Cortex of kidney (tissue), 1 donor: ENCODE data around the gene DTNB.

Experiments used
- DNase-seq: peaks from one replicate; lab custom pipeline; 2025; lab: John Stamatoyannopoulos, UW

The DTNB gene

GRCh38 chr2:25454824-25455611, 218.4 kb downstream of the DTNB start:
- no peak for DNase-seq

GRCh38 chr2:25453199-25453905, 220.0 kb downstream of the DTNB start:
- no peak for DNase-seq

GRCh38 chr2:25448808-25449207, 224.6 kb downstream of the DTNB start:
- no peak for DNase-seq

DNA sequence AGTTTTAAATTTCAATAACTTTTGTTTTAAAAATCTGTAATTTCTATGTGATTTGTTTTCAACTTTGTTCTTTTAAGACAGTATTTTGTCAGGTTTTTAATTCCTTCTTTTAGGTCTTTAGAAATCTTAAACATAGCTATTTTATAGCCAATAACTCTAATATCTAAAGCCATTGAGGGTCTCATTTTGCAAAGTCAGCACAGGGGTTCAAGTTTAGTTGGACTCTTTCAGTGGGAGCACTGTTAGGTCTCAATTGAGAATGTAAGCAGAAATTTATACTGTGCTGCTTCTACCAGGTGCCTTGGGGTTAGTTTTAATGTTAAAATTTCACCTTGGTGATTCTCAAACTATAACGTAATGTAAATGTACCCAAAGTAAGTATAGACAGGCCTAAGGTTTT, 226.4 kb downstream of the DTNB start:
- no peak for DNase-seq

GRCh38 chr2:25446122-25446521, 227.3 kb downstream of the DTNB start:
- DNase-seq: no peak

DNA sequence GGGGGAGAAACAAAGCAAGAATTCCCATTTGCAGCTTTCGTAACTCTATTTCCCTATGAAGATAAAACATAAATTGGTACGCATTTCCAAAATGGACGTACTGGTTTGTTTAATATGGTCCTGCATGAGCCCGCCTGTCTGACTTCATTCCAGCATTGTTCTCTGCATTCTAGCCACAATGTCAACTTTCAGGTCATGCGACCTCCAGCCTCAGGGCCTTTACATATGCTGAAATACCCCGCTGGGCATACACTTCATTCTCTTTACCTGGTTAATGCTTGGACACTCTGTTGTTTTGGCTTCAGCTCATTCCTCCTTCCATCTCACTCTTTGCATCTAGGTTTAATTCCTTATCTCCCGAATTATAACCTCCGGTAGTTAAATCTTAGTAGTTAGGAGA, 227.9 kb downstream of the DTNB start:
- DNase-seq: no peak

GRCh38 chr2:25444608-25445270, 228.6 kb downstream of the DTNB start:
- DNase-seq: no peak

DNA sequence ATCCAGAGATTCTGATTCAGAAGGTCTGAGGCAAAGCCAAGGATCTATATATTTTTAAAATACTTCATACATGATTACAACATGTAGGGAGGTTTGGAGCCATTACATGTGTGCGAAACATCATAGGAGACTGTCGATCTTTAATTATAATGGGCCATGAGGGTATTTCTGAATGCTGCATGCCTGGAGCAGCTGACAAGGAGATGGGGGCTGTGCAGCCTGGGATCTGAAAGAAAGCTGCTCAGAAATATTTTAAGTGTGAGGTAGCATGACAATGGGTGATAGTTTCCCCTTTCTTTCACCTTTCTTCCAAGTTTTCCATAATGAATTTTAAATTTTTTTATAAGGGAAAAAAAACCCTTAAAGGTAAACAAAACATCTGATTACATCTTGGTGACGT, 229.6 kb downstream of the DTNB start:
- no peak for DNase-seq

DNA sequence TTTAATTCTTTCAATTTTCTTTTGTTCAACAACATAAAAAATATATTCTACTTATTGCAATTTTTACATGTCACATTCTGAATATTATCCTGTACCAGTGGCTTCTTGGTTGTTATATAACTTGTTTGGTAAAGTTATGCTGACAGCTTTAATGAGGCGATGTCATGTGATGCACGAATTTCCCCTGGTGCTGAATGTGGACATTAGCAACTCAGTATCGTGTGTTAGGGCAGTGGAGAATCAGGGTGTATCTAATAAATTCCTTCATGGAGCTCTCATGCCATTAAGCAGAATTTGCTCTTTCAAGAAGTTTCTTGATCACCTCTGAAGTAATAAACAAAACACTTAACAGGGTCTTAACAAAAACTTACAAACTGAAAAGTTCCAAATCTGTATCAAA, 232.0 kb downstream of the DTNB start:
- no peak for DNase-seq

DNA sequence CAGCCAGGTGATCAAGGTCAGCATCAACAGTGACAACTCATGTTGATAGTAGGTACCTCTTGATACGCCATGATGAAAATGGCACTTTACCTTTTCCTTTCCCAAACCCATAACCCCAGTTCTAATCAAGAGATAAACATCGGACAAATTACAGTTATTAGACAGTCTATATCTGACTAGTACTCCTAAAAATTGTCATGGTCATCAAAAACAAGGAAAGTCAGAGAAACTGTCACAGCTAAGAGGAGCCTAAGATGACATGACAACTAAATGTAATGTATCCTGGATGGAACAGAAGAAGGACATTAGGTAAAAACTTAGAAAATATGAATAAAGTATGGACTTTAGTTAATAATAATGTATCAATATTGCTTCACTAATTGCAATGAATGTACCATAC, 234.6 kb downstream of the DTNB start:
- no peak for DNase-seq

DNA sequence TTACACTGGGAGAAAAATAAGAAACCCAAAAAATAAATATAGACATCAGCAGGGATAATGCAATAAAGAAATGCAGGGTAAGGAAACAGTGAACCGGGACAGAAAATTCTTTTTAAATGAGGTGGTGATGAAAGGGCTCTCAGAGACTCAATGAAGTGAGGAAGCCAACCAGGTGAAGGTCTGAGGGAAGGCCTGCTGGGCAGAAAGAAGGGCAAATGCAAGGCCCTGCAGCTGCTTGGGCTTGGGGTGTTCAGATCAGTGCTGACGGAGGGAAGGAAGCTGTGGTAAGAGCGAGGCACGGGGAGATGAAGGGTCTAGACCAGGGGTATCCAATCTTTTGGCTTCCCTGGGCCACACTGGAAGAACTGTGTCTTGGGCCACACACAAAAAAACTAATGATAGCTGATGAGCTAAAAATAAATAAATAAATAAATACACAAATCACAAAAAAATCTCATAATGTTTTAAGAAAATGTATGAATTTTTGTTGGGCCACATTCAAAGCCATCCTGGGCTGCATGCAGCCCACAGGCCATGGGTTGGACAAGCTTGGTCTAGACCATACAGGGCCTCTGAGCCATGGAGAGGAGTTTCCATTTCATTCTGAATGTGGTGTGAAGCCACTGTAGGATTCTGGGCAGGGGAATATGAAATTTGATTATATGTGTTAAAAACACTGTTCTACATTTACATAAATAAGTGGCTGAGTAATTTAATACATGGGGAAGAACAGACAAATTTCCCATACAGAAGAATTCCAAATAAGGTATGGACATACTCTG, 235.3 kb downstream of the DTNB start:
- DNase-seq: no peak

DNA sequence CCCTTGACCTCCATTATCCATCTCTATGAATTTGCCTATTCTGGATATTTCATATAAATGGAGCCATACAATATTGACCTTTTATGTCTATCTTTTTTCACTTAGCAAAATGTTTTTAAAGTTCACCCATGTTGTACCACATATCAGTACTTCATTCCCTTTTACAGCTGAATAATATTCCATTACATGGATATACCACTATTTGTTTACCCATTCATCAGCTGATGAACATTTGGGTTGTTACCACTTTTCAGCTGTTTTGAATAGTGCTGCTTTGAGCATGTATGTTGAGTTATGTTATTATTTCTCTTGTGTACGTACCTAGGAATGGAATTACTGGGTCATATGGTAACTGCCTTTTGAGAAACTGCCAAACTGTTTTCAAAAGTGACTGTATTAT, 238.0 kb downstream of the DTNB start:
- DNase-seq: no peak

DNA sequence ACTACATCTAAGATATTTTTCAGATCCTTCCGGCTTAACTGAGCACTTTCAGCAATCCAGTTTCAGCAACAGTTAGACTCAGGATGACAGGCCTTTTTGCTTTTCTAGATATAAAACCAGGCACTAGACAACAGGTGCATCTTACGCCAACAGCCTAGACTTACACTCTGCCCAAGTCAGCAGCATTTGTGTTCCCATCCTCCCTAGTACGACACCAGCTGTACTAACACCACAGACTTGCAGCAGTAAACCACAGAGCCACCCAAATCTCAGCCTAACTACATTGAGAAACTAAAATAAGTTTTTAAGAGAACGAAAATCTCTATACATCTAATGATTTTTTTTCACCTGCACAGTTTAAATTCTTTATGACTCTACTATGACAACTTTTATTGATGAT, 241.8 kb downstream of the DTNB start:
- no peak for DNase-seq

DNA sequence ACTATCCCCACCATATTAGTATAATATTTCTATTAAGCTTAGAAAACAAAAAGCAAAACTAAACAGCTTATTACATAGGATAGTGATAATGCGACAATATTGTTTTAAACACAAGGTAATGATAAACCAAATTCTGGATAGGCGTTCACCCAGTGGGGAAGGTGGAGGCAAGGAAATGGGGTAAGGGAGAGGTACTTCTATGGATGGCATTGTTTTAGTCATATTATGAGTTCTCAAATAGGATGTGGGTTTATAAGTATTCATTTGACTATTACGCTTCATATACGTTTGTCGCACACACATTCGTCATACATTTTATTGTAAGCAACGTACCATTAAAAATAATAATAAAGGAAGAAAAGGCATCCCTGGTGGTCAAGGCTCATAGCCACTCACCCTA, 242.8 kb downstream of the DTNB start:
- DNase-seq: no peak

GRCh38 chr2:25426326-25426725, 247.1 kb downstream of the DTNB start:
- no peak for DNase-seq

DNA sequence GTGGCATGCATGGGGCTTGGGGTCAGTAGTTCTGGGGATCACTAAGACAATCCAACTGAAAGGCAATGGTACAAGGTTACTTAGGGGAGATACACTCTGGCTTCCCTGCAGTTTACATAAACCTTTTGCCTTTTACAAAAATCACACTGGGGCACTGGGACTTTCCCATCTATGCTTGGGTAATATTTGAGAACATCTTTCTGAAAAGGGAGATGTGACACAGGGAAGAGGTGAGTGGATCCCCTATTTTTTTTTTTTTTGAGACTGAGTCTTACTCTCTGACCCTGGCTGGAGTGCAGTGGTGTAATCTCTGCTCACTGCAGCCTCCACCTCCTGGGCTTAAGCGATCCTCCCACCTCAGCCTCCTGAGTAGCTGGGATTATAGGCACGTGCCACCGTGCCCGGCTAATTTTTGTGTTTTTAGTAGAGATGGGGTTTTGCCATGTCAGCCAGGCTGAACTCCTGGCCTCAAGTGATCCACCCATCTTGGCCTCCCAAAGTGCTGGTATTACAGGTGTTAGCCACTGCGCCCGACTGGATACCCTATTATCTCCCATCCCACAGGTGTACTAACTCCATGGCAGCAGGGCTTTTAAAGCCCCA, 248.8 kb downstream of the DTNB start:
- DNase-seq: no peak

GRCh38 chr2:25421820-25422411, 251.5 kb downstream of the DTNB start:
- no peak for DNase-seq

DNA sequence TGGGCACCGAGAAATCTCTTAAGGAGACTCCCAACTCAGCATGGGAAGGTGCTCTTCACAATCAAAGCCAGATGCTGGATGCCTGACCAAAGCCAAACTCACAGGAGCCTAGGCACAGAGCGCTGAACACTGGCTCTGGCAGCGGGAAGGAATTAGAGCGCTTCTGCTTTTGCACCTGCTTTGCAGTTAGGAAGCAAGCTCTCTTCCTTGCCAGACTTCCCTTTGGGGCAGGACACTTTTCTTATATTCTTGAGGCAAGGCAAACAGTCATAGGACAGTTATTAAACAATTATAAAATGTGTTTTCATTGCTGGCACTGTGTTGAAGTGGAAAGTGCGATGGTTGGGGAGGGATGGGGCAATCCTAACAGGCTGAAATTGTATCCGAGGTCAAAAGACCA, 252.1 kb downstream of the DTNB start:
- DNase-seq: no peak

- no peak for DNase-seq
These were observed 252.5 kb downstream of the DTNB start for GRCh38 chr2:25420820-25421237.

GRCh38 chr2:25419678-25420242, 253.6 kb downstream of the DTNB start:
- no peak for DNase-seq
